ENCODE measurements around the gene AIPL1. TPM values are rescaled to one million over a fixed set of nuclear protein-coding genes. Genes with fewer than 3 reads are reported as not detected.

AIPL1 gene
- total RNA-seq, 4 donors from 2014 or later: not detected

- in situ Hi-C loops (cut with MboI; ENCODE audit: low sequenced_read_pairs in 4 of 4): no loop called here
- no peak for TF ChIP-seq CTCF (IDR thresholded peaks at IDR 0.05 in 4 of 5, conservative IDR thresholded peaks at IDR 0.05 in 1 of 5)
- TF ChIP-seq POLR2A (IDR thresholded peaks at IDR 0.05): no peak
These were observed 44.8 kb upstream of the AIPL1 start for GRCh38 chr17:6479622-6480302.

GRCh38 chr17:6478486-6478885, 43.6 kb upstream of the AIPL1 start:
- Histone ChIP-seq H3K9me3 (no peaks in the 10 kb centered on the region), H3K36me3 (no peaks in the 10 kb centered on the region), H3K4me3 (no peak overlapping the region), H3K27ac (no peak overlapping the region), H3K4me1 (no peaks in the 10 kb centered on the region), H3K27me3 (no peaks in the 10 kb centered on the region)
- intact Hi-C loops (cut with DNase I; ENCODE audit: low total_unique reads): loop anchor here (10.0 kb wide), 1 partner anchor 76 kb away; the partner anchor contains the start of gene PITPNM3
- ATAC-seq (no peak), DNase-seq (no peak)
- TF ChIP-seq POLR2A (IDR thresholded peaks at IDR 0.05): no peak
- no peak for TF ChIP-seq CTCF (IDR thresholded peaks at IDR 0.05 in 4 of 5, conservative IDR thresholded peaks at IDR 0.05 in 1 of 5)
- in situ Hi-C loops (cut with MboI; ENCODE audit: low sequenced_read_pairs in 4 of 4): no loop called here

More at GRCh38 chr17:6479622-6480302, 44.8 kb upstream of the AIPL1 start:
- Histone ChIP-seq H3K36me3 (no peaks in the 10 kb centered on the region), H3K4me1 (no peaks in the 10 kb centered on the region), H3K27ac (no peak overlapping the region), H3K27me3 (no peaks in the 10 kb centered on the region), H3K9me3 (no peaks in the 10 kb centered on the region), H3K4me3 (no peak overlapping the region)
- intact Hi-C loops (cut with DNase I; ENCODE audit: low total_unique reads): loop anchor here (10.0 kb wide), 1 partner anchor 75 kb away; the partner anchor contains the start of gene PITPNM3
- ATAC-seq (no peak), DNase-seq (no peak)

- H3K9me3 ChIP-seq: no peaks in the 10 kb centered on the region
- in situ Hi-C loops (cut with MboI; ENCODE audit: low sequenced_read_pairs in 4 of 4) (no loop called here), intact Hi-C loops (cut with DNase I; ENCODE audit: low total_unique reads) (loop anchor here (10.0 kb wide), 1 partner anchor 77 kb away; the partner anchor contains the start of gene PITPNM3)
- no peaks in the 10 kb centered on the region for H3K27me3 ChIP-seq
- no peak overlapping the region for H3K27ac ChIP-seq
- no peak for ATAC-seq
- no peak overlapping the region for H3K4me3 ChIP-seq
- no peak for DNase-seq
- H3K36me3 ChIP-seq: no peaks in the 10 kb centered on the region
- no peaks in the 10 kb centered on the region for H3K4me1 ChIP-seq
- TF ChIP-seq POLR2A (IDR thresholded peaks at IDR 0.05) (no peak), CTCF (IDR thresholded peaks at IDR 0.05 in 4 of 5, conservative IDR thresholded peaks at IDR 0.05 in 1 of 5) (no peak)
These were observed 43.0 kb upstream of the AIPL1 start for GRCh38 chr17:6477831-6478383.

- no peaks in the 10 kb centered on the region for H3K36me3 ChIP-seq
- TF ChIP-seq POLR2A (IDR thresholded peaks at IDR 0.05) (no peak), CTCF (IDR thresholded peaks at IDR 0.05 in 4 of 5, conservative IDR thresholded peaks at IDR 0.05 in 1 of 5) (no peak)
- no peak overlapping the region for H3K27ac ChIP-seq
- H3K9me3 ChIP-seq: no peaks in the 10 kb centered on the region
- intact Hi-C loops (cut with DNase I; ENCODE audit: low total_unique reads): loop anchor here (10.0 kb wide), 1 partner anchor 78 kb away; the partner anchor contains the start of gene PITPNM3
- in situ Hi-C loops (cut with MboI; ENCODE audit: low sequenced_read_pairs in 4 of 4): no loop called here
- DNase-seq (no peak), ATAC-seq (no peak)
- H3K4me1 ChIP-seq: peaks cover under 1 to 1% of the 10 kb centered on the region in 2 donors
- H3K4me3 ChIP-seq: no peak overlapping the region
- H3K27me3 ChIP-seq: no peaks in the 10 kb centered on the region
These were observed 41.9 kb upstream of the AIPL1 start for GRCh38 chr17:6476810-6477179.
